GM15510 (cell line): ENCODE measurements around the gene NFATC4.

Source experiments
- POLR2A ChIP-seq: IDR thresholded peaks from 3 replicates; pipeline ENCODE4 v1.6.1; 2011; ENCODE audit warnings: borderline replicate concordance; ENCODE audit not compliant: insufficient read length; ENCODE audit errors: extremely low read depth

NFATC4 gene

GRCh38 chr14:24353559-24354481, 14.2 kb upstream of the NFATC4 start:
- no peak for TF ChIP-seq POLR2A

GRCh38 chr14:24355009-24355408, 13.0 kb upstream of the NFATC4 start:
- no peak for TF ChIP-seq POLR2A

GRCh38 chr14:24356208-24356607, 11.8 kb upstream of the NFATC4 start:
- no peak for TF ChIP-seq POLR2A

- no peak for TF ChIP-seq POLR2A
These were observed 7.7 kb upstream of the NFATC4 start for GRCh38 chr14:24360281-24360680.

GRCh38 chr14:24361326-24361725, 6.7 kb upstream of the NFATC4 start:
- no peak for TF ChIP-seq POLR2A

- no peak for TF ChIP-seq POLR2A
These were observed 5.6 kb upstream of the NFATC4 start for GRCh38 chr14:24362241-24362960.

GRCh38 chr14:24363401-24363800, 4.6 kb upstream of the NFATC4 start:
- no peak for TF ChIP-seq POLR2A

GRCh38 chr14:24364841-24365240, 3.1 kb upstream of the NFATC4 start:
- TF ChIP-seq POLR2A, result no peak

- TF ChIP-seq POLR2A, result no peak
These were observed 2.2 kb upstream of the NFATC4 start for GRCh38 chr14:24365600-24366412.

GRCh38 chr14:24366413-24366720, 1.6 kb upstream of the NFATC4 start:
- TF ChIP-seq POLR2A, result no peak

GRCh38 chr14:24366721-24367513, 1.1 kb upstream of the NFATC4 start:
- TF ChIP-seq POLR2A, result no peak

GRCh38 chr14:24368212-24368561, 203 bp downstream of the NFATC4 start:
- no peak for TF ChIP-seq POLR2A

- TF ChIP-seq POLR2A, result no peak
These were observed 723 bp downstream of the NFATC4 start for GRCh38 chr14:24368562-24369252.

- TF ChIP-seq POLR2A, result no peak
These were observed 1.5 kb downstream of the NFATC4 start for GRCh38 chr14:24369463-24369862.
